HG03280 (cell line): ENCODE results near the gene CPEB4.
A peak's percentile ranks its signal among the peaks of the same experiment; 100 is the strongest.

Experiments used
- ATAC-seq: cut with Tn5 transposase; IDR thresholded peaks from one replicate; pipeline ENCODE4 v1.9.1; 2021; ENCODE audit warnings: mild to moderate bottlenecking, moderate library complexity; ENCODE audit not compliant: unreplicated experiment

CPEB4 gene

GRCh38 chr5:173887610-173888472, at the start of gene CPEB4:
TSS of gene CPEB4 (plus strand) at chr5:173888349. CDS start at chr5:173889734, 1,385 bp downstream.
- peak; percentile 91 for ATAC-seq

- ATAC-seq, result no peak
Measured at GRCh38 chr5:173839117-173839713, 48.9 kb upstream of the CPEB4 start.

GRCh38 chr5:173840111-173840983, 47.8 kb upstream of the CPEB4 start:
- ATAC-seq, result no peak

GRCh38 chr5:173841710-173842109, 46.4 kb upstream of the CPEB4 start:
- ATAC-seq, result no peak

- no peak for ATAC-seq
Measured at GRCh38 chr5:173843794-173844193, 44.4 kb upstream of the CPEB4 start.

- ATAC-seq, result no peak
Measured at GRCh38 chr5:173845321-173845720, 42.8 kb upstream of the CPEB4 start.

GRCh38 chr5:173846929-173847501, 41.1 kb upstream of the CPEB4 start:
- no peak for ATAC-seq

GRCh38 chr5:173848986-173849596, 39.1 kb upstream of the CPEB4 start:
- ATAC-seq, result no peak

GRCh38 chr5:173849908-173850307, 38.2 kb upstream of the CPEB4 start:
- ATAC-seq, result no peak

GRCh38 chr5:173850659-173851058, 37.5 kb upstream of the CPEB4 start:
- no peak for ATAC-seq

GRCh38 chr5:173851595-173852243, 36.4 kb upstream of the CPEB4 start:
- ATAC-seq, result no peak

- ATAC-seq, result no peak
Measured at GRCh38 chr5:173852790-173853359, 35.3 kb upstream of the CPEB4 start.

GRCh38 chr5:173853370-173854131, 34.6 kb upstream of the CPEB4 start:
- ATAC-seq, result no peak

GRCh38 chr5:173855162-173855994, 32.8 kb upstream of the CPEB4 start:
- no peak for ATAC-seq

- ATAC-seq, result no peak
Measured at GRCh38 chr5:173855995-173856656, 32.0 kb upstream of the CPEB4 start.

- no peak for ATAC-seq
Measured at GRCh38 chr5:173857234-173857633, 30.9 kb upstream of the CPEB4 start.

- ATAC-seq, result no peak
Measured at GRCh38 chr5:173858021-173858669, 30.0 kb upstream of the CPEB4 start.
